Transverse colon (tissue), 4 donors: ENCODE results near the gene UBTF.

Experiments
- EP300 ChIP-seq: sonication (generic); formaldehyde crosslinking; IDR thresholded peaks from one replicate; pipeline ENCODE4 v1.6.1; 2017; ENCODE audit warnings: antibody characterized with exemption, low read depth
- POLR2A ChIP-seq: fragments of 450-650 bp; IDR thresholded peaks from one replicate; pipeline ENCODE4 v1.6.1; 2016; ENCODE audit warnings: antibody characterized with exemption, mild to moderate bottlenecking, moderate library complexity
- POLR2AphosphoS5 ChIP-seq, 3 donors: sonication (generic); formaldehyde crosslinking; IDR thresholded peaks; one replicate each; pipeline ENCODE4 v1.6.1; 2016; ENCODE audit warnings: antibody characterized with exemption in 3 of 3
- TF ChIP-seq, protein P1 (sequence below), 5 experiments: fragments of 200-600 bp in 3 of 5; fragments of 450-650 bp in 2 of 5; sonication (generic) in 3 of 5; IDR thresholded peaks; 1 replicate in 2 of 5; 2 replicates in 3 of 5; pipeline ENCODE4 v1.5.1; 2016 to 2017; ENCODE audit warnings: antibody characterized with exemption in 5 of 5, inconsistent platforms in 3 of 5, mild to moderate bottlenecking in 2 of 5, moderate library complexity in 1 of 5

DNA sequence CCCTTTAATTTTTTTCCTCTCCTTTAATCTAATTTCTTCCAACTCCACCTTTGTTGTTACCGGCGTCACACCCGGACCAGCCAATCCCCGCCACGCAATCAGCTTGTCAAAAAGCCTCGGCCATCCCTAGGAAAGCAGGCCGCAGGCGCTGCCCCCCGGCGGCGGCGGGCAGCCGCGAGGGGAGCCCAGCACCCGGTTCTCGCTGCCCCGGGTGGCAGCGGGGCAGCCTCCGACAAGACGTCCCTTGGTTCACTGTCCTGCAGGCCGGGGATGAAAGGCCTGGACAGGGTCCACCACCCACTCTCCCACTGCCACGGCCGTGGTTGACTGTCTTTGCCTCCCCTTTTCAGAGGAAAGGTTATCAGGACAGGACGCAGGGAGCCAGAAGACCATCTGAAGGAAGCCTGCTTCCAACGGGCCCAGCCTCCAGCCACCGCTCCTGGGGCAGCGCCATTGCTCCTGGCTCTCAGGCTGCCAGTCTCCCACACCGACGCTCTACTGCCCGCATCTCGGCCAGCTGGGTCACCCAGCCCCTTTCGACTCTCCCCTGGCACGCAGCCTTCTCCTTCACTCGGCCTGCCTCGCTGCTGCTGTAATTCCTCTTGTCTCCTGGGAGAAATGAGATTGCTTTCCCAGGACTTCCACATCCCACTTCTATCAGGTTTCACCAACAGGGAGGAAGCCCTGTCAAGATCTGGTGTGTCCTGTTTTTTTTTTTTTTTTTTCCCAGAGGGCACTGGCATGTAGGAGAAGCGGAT is 2.8 kb upstream of the UBTF start:
- TF ChIP-seq POLR2A (peak; percentile 51), EP300 (no peak), POLR2AphosphoS5 (IDR thresholded peaks at IDR 0.05) (peak; percentile 24 to 53 (median 38))
- TF ChIP-seq, protein P1, sequence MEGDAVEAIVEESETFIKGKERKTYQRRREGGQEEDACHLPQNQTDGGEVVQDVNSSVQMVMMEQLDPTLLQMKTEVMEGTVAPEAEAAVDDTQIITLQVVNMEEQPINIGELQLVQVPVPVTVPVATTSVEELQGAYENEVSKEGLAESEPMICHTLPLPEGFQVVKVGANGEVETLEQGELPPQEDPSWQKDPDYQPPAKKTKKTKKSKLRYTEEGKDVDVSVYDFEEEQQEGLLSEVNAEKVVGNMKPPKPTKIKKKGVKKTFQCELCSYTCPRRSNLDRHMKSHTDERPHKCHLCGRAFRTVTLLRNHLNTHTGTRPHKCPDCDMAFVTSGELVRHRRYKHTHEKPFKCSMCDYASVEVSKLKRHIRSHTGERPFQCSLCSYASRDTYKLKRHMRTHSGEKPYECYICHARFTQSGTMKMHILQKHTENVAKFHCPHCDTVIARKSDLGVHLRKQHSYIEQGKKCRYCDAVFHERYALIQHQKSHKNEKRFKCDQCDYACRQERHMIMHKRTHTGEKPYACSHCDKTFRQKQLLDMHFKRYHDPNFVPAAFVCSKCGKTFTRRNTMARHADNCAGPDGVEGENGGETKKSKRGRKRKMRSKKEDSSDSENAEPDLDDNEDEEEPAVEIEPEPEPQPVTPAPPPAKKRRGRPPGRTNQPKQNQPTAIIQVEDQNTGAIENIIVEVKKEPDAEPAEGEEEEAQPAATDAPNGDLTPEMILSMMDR (IDR thresholded peaks at IDR 0.05), result peak in 2 of 5 experiments; percentile 17 to 24
